ENCODE measurements around the gene NCAPG. TPM values are rescaled to one million over a fixed set of nuclear protein-coding genes. Genes with fewer than 3 reads are reported as not detected.

NCAPG gene
- polyA plus RNA-seq, 3 donors = not detected

- H3K27me3 Mint-ChIP-seq (ENCODE audit: low read depth in 3 of 3) = peaks cover 0 to 4% (median 0%) of the 10 kb centered on the region in 3 donors
- Histone ChIP-seq H3K36me3 (replicated peaks in 1 of 2; ENCODE audit: control insufficient read depth in 1 of 2, insufficient read depth in 2 of 2, low read length in 2 of 2) (peaks cover 0 to 3% of the 10 kb centered on the region in 2 donors), H3K9ac (ENCODE audit: insufficient read depth, low read length, poor library complexity, severe bottlenecking) (no peak overlapping the region), H3K4me2 (replicated peaks; ENCODE audit: extremely low read depth, low read length, poor library complexity, severe bottlenecking) (no peak overlapping the region), H4K20me1 (ENCODE audit: insufficient read depth, low read length) (no peaks in the 10 kb centered on the region), H3K4me3 (replicated peaks in 1 of 3; ENCODE audit: low read depth in 2 of 3, low read length in 3 of 3) (no peak overlapping the region), H2AFZ (ENCODE audit: insufficient read depth, low read depth, low read length, poor library complexity, severe bottlenecking) (no peak overlapping the region), H3K27ac (ENCODE audit: low read depth in 1 of 2, low read length in 2 of 2) (no peak overlapping the region), H3K27me3 (ENCODE audit: control insufficient read depth in 2 of 2, insufficient read depth in 2 of 2, low read length in 2 of 2) (no peaks in the 10 kb centered on the region), H3K79me2 (ENCODE audit: insufficient read depth, low read length) (no peaks in the 10 kb centered on the region), H3K9me3 (replicated peaks in 1 of 2; ENCODE audit: control insufficient read depth in 1 of 2, insufficient read depth in 1 of 2, low read length in 2 of 2) (peaks cover 12 to 21% of the 10 kb centered on the region in 2 donors), H3K4me1 (ENCODE audit: control insufficient read depth in 1 of 2, insufficient read depth in 2 of 2, low read length in 2 of 2) (no peaks in the 10 kb centered on the region)
- WGBS (ENCODE audit: insufficient coverage) = 100% methylated on average over 1 of the region's 1 CpG
- no peak for DNase-seq
- peak overlapping the region in 1 of 7 donors; percentile 1 for H3K27ac Mint-ChIP-seq
- TF ChIP-seq CTCF (IDR thresholded peaks at IDR 0.05) = no peak
- intact Hi-C loops (cut with micrococcal nuclease) = no loop called here
- no peak overlapping the region for H3K4me3 Mint-ChIP-seq
- H3K4me1 Mint-ChIP-seq = no peaks in the 10 kb centered on the region
- H3K9me3 Mint-ChIP-seq = peaks cover 11 to 27% (median 18%) of the 10 kb centered on the region in 7 donors
- H3K36me3 Mint-ChIP-seq = peaks cover 24 to 43% of the 10 kb centered on the region in 2 donors
Measured at GRCh38 chr4:17865866-17866363, 55.1 kb downstream of the NCAPG start.

- no peak for TF ChIP-seq CTCF (IDR thresholded peaks at IDR 0.05)
- H3K36me3 Mint-ChIP-seq = peaks cover 21 to 40% of the 10 kb centered on the region in 2 donors
- no peaks in the 10 kb centered on the region for H3K4me1 ChIP-seq (ENCODE audit: control insufficient read depth in 1 of 2, insufficient read depth in 2 of 2, low read length in 2 of 2)
- H3K4me1 Mint-ChIP-seq = no peaks in the 10 kb centered on the region
- no CpG with 5 or more reads among the region's 2 CpGs for WGBS (ENCODE audit: insufficient coverage)
- H4K20me1 ChIP-seq (ENCODE audit: insufficient read depth, low read length) = no peaks in the 10 kb centered on the region
- no peaks in the 10 kb centered on the region for H3K79me2 ChIP-seq (ENCODE audit: insufficient read depth, low read length)
- H3K27me3 ChIP-seq (ENCODE audit: control insufficient read depth in 2 of 2, insufficient read depth in 2 of 2, low read length in 2 of 2) = no peaks in the 10 kb centered on the region
- H3K9ac ChIP-seq (ENCODE audit: insufficient read depth, low read length, poor library complexity, severe bottlenecking) = no peak overlapping the region
- no peak overlapping the region for H3K4me3 Mint-ChIP-seq
- peaks cover 7 to 16% of the 10 kb centered on the region in 2 donors for H3K9me3 ChIP-seq (replicated peaks in 1 of 2; ENCODE audit: control insufficient read depth in 1 of 2, insufficient read depth in 1 of 2, low read length in 2 of 2)
- no peak overlapping the region for H2AFZ ChIP-seq (ENCODE audit: insufficient read depth, low read depth, low read length, poor library complexity, severe bottlenecking)
- H3K9me3 Mint-ChIP-seq = peaks cover 8 to 22% (median 14%) of the 10 kb centered on the region in 7 donors
- H3K27ac ChIP-seq (ENCODE audit: low read depth in 1 of 2, low read length in 2 of 2) = no peak overlapping the region
- peaks cover 0 to 4% (median 0%) of the 10 kb centered on the region in 3 donors for H3K27me3 Mint-ChIP-seq (ENCODE audit: low read depth in 3 of 3)
- no peak overlapping the region for H3K4me3 ChIP-seq (replicated peaks in 1 of 3; ENCODE audit: low read depth in 2 of 3, low read length in 3 of 3)
- H3K27ac Mint-ChIP-seq = peak overlapping the region in 1 of 7 donors; percentile 26
- intact Hi-C loops (cut with micrococcal nuclease) = no loop called here
- H3K4me2 ChIP-seq (replicated peaks; ENCODE audit: extremely low read depth, low read length, poor library complexity, severe bottlenecking) = no peak overlapping the region
- DNase-seq = no peak
- H3K36me3 ChIP-seq (replicated peaks in 1 of 2; ENCODE audit: control insufficient read depth in 1 of 2, insufficient read depth in 2 of 2, low read length in 2 of 2) = peaks cover 0 to 3% of the 10 kb centered on the region in 2 donors
Measured at GRCh38 chr4:17866810-17867209, 56.0 kb downstream of the NCAPG start.
